ENCODE measurements around the gene FMNL3. TPM values are rescaled to one million over a fixed set of nuclear protein-coding genes. Genes with fewer than 3 reads are reported as not detected.
A peak's percentile ranks its signal among the peaks of the same experiment; 100 is the strongest.

Gene FMNL3
- total and polyA plus RNA-seq, 4 donors, result 0.72 to 4.5 (median 2.6) TPM

DNA sequence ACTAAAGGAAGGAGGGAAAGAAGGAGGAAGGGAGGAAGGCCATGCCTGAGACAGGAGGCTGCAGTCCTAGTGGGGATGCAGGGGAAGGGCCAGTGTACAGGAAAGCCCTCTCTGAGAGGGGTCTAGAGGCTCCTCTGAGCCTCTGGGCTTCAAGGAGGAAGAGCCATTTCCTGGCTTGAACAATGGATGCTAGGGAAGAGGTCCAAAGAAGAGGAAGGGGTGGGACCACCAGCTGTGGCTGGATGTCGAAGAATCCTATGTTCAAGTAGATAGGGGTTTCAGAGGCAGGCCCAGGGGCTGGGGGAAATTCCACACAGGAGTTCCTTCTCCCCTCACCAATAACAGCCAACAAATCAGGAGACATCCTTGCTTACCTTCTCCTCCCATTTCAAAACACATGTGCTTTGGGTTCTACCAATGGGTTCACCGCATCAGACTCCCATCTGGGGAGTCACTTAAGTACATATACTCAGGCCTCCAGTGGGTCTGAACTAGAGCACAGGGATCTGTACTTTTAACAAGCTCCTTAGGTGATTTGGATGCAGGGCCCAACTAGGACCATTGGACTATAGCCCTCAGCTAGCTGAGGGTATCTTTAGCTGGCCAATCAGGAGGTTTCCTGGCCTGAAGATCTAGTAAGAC lies 51.5 kb downstream of the FMNL3 start:
- no peak for TF ChIP-seq FOXA1 (IDR thresholded peaks at IDR 0.05)
- TF ChIP-seq RAD21 (IDR thresholded peaks at IDR 0.05), result no peak
- peak; percentile 17 for TF ChIP-seq NR2F2 (IDR thresholded peaks at IDR 0.05)
- TF ChIP-seq RXRA (IDR thresholded peaks at IDR 0.05), result no peak
- TF ChIP-seq TAF1 (conservative IDR thresholded peaks at IDR 0.05), result no peak
- TF ChIP-seq, protein P1, sequence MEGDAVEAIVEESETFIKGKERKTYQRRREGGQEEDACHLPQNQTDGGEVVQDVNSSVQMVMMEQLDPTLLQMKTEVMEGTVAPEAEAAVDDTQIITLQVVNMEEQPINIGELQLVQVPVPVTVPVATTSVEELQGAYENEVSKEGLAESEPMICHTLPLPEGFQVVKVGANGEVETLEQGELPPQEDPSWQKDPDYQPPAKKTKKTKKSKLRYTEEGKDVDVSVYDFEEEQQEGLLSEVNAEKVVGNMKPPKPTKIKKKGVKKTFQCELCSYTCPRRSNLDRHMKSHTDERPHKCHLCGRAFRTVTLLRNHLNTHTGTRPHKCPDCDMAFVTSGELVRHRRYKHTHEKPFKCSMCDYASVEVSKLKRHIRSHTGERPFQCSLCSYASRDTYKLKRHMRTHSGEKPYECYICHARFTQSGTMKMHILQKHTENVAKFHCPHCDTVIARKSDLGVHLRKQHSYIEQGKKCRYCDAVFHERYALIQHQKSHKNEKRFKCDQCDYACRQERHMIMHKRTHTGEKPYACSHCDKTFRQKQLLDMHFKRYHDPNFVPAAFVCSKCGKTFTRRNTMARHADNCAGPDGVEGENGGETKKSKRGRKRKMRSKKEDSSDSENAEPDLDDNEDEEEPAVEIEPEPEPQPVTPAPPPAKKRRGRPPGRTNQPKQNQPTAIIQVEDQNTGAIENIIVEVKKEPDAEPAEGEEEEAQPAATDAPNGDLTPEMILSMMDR (IDR thresholded peaks at IDR 0.05; ENCODE audit: low read depth, low read length, missing input control), result no peak
- TF ChIP-seq SP1 (IDR thresholded peaks at IDR 0.05), result no peak
- TF ChIP-seq, protein P2, sequence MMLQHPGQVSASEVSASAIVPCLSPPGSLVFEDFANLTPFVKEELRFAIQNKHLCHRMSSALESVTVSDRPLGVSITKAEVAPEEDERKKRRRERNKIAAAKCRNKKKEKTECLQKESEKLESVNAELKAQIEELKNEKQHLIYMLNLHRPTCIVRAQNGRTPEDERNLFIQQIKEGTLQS (IDR thresholded peaks at IDR 0.05), result no peak
- no peak for DNase-seq (ENCODE audit: low spot score)
- Histone ChIP-seq H3K27me3 (ENCODE audit: control insufficient read depth in 4 of 4, insufficient read depth in 4 of 4, low read length in 3 of 4) (no peaks in the 10 kb centered on the region), H3K36me3 (ENCODE audit: control insufficient read depth in 4 of 4, insufficient read depth in 3 of 4, low read depth in 1 of 4, low read length in 3 of 4) (no peaks in the 10 kb centered on the region), H3K9me3 (ENCODE audit: control insufficient read depth in 4 of 4, low read length in 3 of 4) (no peaks in the 10 kb centered on the region), H3K4me3 (ENCODE audit: low read depth in 1 of 3, low read length in 3 of 3) (no peak overlapping the region), H3K4me1 (ENCODE audit: control insufficient read depth in 4 of 4, insufficient read depth in 4 of 4, low read length in 3 of 4) (no peaks in the 10 kb centered on the region), H3K27ac (ENCODE audit: low read depth in 1 of 2, low read length in 2 of 2) (no peak overlapping the region), H3K9ac (ENCODE audit: low read depth in 1 of 2, low read length in 2 of 2) (no peak overlapping the region)
- 90% methylated on average over 2 of the region's 2 CpGs for WGBS

DNA sequence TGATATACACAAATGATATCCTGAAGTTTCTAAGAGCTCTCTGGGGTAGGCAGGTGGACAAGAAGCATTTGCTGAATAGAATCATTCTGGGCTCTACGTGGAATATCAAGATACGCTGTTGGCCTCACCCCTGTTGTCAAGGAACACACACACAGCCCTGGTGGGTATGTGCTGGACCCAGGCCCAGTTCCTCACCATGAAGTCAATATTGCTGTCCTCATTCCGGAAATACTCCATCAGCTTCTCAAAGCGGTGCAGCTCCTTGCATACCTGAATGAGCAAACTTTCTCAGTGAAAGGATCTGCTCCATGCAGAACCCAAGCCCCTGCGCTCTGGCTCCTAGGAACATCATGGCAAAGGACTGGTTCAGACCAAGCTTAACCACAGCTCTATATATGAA lies 52.5 kb downstream of the FMNL3 start:
- Histone ChIP-seq H3K36me3 (ENCODE audit: control insufficient read depth in 4 of 4, insufficient read depth in 3 of 4, low read depth in 1 of 4, low read length in 3 of 4) (no peaks in the 10 kb centered on the region), H3K27me3 (ENCODE audit: control insufficient read depth in 4 of 4, insufficient read depth in 4 of 4, low read length in 3 of 4) (no peaks in the 10 kb centered on the region), H3K27ac (ENCODE audit: low read depth in 1 of 2, low read length in 2 of 2) (no peak overlapping the region), H3K9ac (ENCODE audit: low read depth in 1 of 2, low read length in 2 of 2) (no peak overlapping the region), H3K4me1 (ENCODE audit: control insufficient read depth in 4 of 4, insufficient read depth in 4 of 4, low read length in 3 of 4) (peaks cover 0 to 1% (median 0%) of the 10 kb centered on the region in 4 donors), H3K9me3 (ENCODE audit: control insufficient read depth in 4 of 4, low read length in 3 of 4) (no peaks in the 10 kb centered on the region), H3K4me3 (ENCODE audit: low read depth in 1 of 3, low read length in 3 of 3) (no peak overlapping the region)
- no peak for DNase-seq (ENCODE audit: low spot score)
- 95% methylated on average over 5 of the region's 5 CpGs for WGBS
- TF ChIP-seq EGR1 (IDR thresholded peaks at IDR 0.05; ENCODE audit: low read depth in 2 of 2) (no peak), FOXA2 (IDR thresholded peaks at IDR 0.05) (no peak), NR2F2 (IDR thresholded peaks at IDR 0.05) (no peak), RAD21 (IDR thresholded peaks at IDR 0.05) (no peak), HNF4A (conservative IDR thresholded peaks at IDR 0.05) (no peak), GABPA (IDR thresholded peaks at IDR 0.05 in 1 of 2, conservative IDR thresholded peaks at IDR 0.05 in 1 of 2) (no peak), JUND (IDR thresholded peaks at IDR 0.05) (no peak), HNF4G (IDR thresholded peaks at IDR 0.05) (no peak), SP1 (IDR thresholded peaks at IDR 0.05) (no peak), FOXA1 (IDR thresholded peaks at IDR 0.05) (no peak), TAF1 (conservative IDR thresholded peaks at IDR 0.05) (no peak), YY1 (IDR thresholded peaks at IDR 0.05) (no peak)
- TF ChIP-seq, protein P3, sequence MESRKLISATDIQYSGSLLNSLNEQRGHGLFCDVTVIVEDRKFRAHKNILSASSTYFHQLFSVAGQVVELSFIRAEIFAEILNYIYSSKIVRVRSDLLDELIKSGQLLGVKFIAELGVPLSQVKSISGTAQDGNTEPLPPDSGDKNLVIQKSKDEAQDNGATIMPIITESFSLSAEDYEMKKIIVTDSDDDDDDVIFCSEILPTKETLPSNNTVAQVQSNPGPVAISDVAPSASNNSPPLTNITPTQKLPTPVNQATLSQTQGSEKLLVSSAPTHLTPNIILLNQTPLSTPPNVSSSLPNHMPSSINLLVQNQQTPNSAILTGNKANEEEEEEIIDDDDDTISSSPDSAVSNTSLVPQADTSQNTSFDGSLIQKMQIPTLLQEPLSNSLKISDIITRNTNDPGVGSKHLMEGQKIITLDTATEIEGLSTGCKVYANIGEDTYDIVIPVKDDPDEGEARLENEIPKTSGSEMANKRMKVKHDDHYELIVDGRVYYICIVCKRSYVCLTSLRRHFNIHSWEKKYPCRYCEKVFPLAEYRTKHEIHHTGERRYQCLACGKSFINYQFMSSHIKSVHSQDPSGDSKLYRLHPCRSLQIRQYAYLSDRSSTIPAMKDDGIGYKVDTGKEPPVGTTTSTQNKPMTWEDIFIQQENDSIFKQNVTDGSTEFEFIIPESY (IDR thresholded peaks at IDR 0.05), result no peak
- TF ChIP-seq, protein P4, sequence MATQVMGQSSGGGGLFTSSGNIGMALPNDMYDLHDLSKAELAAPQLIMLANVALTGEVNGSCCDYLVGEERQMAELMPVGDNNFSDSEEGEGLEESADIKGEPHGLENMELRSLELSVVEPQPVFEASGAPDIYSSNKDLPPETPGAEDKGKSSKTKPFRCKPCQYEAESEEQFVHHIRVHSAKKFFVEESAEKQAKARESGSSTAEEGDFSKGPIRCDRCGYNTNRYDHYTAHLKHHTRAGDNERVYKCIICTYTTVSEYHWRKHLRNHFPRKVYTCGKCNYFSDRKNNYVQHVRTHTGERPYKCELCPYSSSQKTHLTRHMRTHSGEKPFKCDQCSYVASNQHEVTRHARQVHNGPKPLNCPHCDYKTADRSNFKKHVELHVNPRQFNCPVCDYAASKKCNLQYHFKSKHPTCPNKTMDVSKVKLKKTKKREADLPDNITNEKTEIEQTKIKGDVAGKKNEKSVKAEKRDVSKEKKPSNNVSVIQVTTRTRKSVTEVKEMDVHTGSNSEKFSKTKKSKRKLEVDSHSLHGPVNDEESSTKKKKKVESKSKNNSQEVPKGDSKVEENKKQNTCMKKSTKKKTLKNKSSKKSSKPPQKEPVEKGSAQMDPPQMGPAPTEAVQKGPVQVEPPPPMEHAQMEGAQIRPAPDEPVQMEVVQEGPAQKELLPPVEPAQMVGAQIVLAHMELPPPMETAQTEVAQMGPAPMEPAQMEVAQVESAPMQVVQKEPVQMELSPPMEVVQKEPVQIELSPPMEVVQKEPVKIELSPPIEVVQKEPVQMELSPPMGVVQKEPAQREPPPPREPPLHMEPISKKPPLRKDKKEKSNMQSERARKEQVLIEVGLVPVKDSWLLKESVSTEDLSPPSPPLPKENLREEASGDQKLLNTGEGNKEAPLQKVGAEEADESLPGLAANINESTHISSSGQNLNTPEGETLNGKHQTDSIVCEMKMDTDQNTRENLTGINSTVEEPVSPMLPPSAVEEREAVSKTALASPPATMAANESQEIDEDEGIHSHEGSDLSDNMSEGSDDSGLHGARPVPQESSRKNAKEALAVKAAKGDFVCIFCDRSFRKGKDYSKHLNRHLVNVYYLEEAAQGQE (IDR thresholded peaks at IDR 0.05), result no peak
- TF ChIP-seq, protein P2 (IDR thresholded peaks at IDR 0.05), result no peak
- TF ChIP-seq, protein P5, sequence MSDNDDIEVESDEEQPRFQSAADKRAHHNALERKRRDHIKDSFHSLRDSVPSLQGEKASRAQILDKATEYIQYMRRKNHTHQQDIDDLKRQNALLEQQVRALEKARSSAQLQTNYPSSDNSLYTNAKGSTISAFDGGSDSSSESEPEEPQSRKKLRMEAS (IDR thresholded peaks at IDR 0.05), result no peak
- TF ChIP-seq, protein P1 (IDR thresholded peaks at IDR 0.05; ENCODE audit: low read depth, low read length, missing input control), result no peak

All from liver (tissue), 9 donors.